HCT116 (cell line): ENCODE measurements around the gene TRAK1. TPM values are rescaled to one million over a fixed set of nuclear protein-coding genes. Genes with fewer than 3 reads are reported as not detected.

Source experiments
- ATAC-seq: fragments of 200-7000 bp; cut with Tn5 transposase; 2 replicates; pipeline ENCODE4 v1.9.1; 2020; ENCODE audit warnings: mild to moderate bottlenecking, moderate library complexity
- BruUV-seq: library from RNA; stranded (reverse); fragments of 400-500 nt; replicated peaks from 2 replicates; lab custom pipeline; 2021; lab: Mats Ljungman, UMichigan
- CTCF ChIA-PET: fragments of 300-600 bp; sonication (Branson Sonifier 250); formaldehyde crosslinking; loops from one replicate; lab custom pipeline; 2021; ENCODE audit warnings: antibody characterized with exemption; lab: Charles Lee
- POLR2A ChIA-PET: fragments of 300-600, 350-600 bp; sonication (Branson Sonifier 250); formaldehyde crosslinking; loops from one replicate; lab custom pipeline; 2021; ENCODE audit warnings: antibody characterized with exemption; lab: Charles Lee
- RAD21 ChIA-PET, 2 experiments: fragments of 300-600 bp; sonication (Branson Sonifier 250); formaldehyde crosslinking; loops; one replicate each; lab custom pipeline; 2023; ENCODE audit warnings: low total read pairs in 2 of 2; ENCODE audit not compliant: uncharacterized antibody in 2 of 2, unreplicated experiment in 2 of 2, low non-redundant PET in 1 of 2; lab: Charles Lee
- DNase-seq: peaks from one replicate; pipeline ENCODE4 v3.0.0-alpha.2; 2010; ENCODE audit warnings: low read depth, low spot score
- H2AFZ ChIP-seq: fragments of 200-600 bp; shearing (Covaris generic), sonication (generic); 2 replicates; pipeline ENCODE4 v1.6.1; 2017; ENCODE audit warnings: low read depth, mixed run types, mixed read lengths, antibody characterized with exemption, low read length; ENCODE audit not compliant: poor library complexity, severe bottlenecking
- H3K27ac ChIP-seq: 2 replicates; pipeline ENCODE4 v1.5.1; 2012; ENCODE audit warnings: low read depth, low read length
- H3K27me3 ChIP-seq: fragments of 200-600 bp; sonication (generic); 2 replicates; pipeline ENCODE4 v1.6.1; 2016; ENCODE audit warnings: mixed run types, low read length, mixed read lengths; ENCODE audit not compliant: insufficient read depth
- H3K36me3 ChIP-seq, 2 experiments: fragments of 200-500 bp in 1 of 2; fragments of 200-600 bp in 1 of 2; sonication (Bioruptor generic) in 1 of 2; sonication (generic) in 1 of 2; 2 replicates each; pipeline versions ENCODE4 v1.5.1 to v1.6.1; 2014 to 2016; ENCODE audit warnings: low read length in 2 of 2, inconsistent platforms in 1 of 2, mixed read lengths in 1 of 2, mixed run types in 1 of 2; ENCODE audit not compliant: insufficient read depth in 2 of 2, control insufficient read depth in 1 of 2
- H3K4me1 ChIP-seq, 2 experiments: fragments of 200-600 bp in 1 of 2; sonication (generic) in 1 of 2; 2 replicates each; pipeline versions ENCODE4 v1.5.1 to v1.6.1; 2012 to 2017; ENCODE audit warnings: low read length in 2 of 2, inconsistent platforms in 1 of 2, mild to moderate bottlenecking in 1 of 2, mixed read lengths in 1 of 2, mixed run types in 1 of 2, moderate library complexity in 1 of 2; ENCODE audit not compliant: insufficient read depth in 2 of 2, control insufficient read depth in 1 of 2
- H3K4me2 ChIP-seq: fragments of 200-600 bp; sonication (generic); 2 replicates; pipeline ENCODE4 v1.6.1; 2017; ENCODE audit warnings: mixed run types, low read length, mixed read lengths
- H3K4me3 ChIP-seq, 2 experiments: fragments of 200-600 bp in 1 of 2; sonication (generic) in 1 of 2; replicated peaks in 1 of 2; 2 replicates each; pipeline ENCODE4 v1.5.1; 2011 to 2016; ENCODE audit warnings: low read length in 2 of 2, control low read depth in 1 of 2, low read depth in 1 of 2, mild to moderate bottlenecking in 1 of 2, mixed read lengths in 1 of 2, mixed run types in 1 of 2
- H3K79me2 ChIP-seq: fragments of 200-600 bp; sonication (generic); 2 replicates; pipeline ENCODE4 v1.6.1; 2017; ENCODE audit warnings: mild to moderate bottlenecking, mixed run types, low read length, moderate library complexity, mixed read lengths; ENCODE audit not compliant: insufficient read depth
- H3K9ac ChIP-seq: fragments of 200-600 bp; sonication (generic); 2 replicates; pipeline ENCODE4 v1.6.1; 2016; ENCODE audit warnings: low read length, mixed read lengths
- H3K9me2 ChIP-seq: fragments of 200-600 bp; sonication (generic), shearing (Covaris generic); 2 replicates; pipeline ENCODE4 v1.6.1; 2017; ENCODE audit warnings: mixed run types, mild to moderate bottlenecking, moderate library complexity; ENCODE audit not compliant: insufficient read depth
- H3K9me3 ChIP-seq, 2 experiments: fragments of 200-500 bp in 1 of 2; fragments of 200-600 bp in 1 of 2; sonication (Bioruptor generic) in 1 of 2; sonication (generic) in 1 of 2; 2 replicates each; pipeline ENCODE4 v1.6.1; 2014 to 2017; ENCODE audit warnings: low read length in 2 of 2, mixed read lengths in 2 of 2, inconsistent platforms in 1 of 2, low read depth in 1 of 2, mild to moderate bottlenecking in 1 of 2, mixed run types in 1 of 2, moderate library complexity in 1 of 2; ENCODE audit not compliant: control insufficient read depth in 1 of 2, insufficient read depth in 1 of 2
- H4K20me1 ChIP-seq: fragments of 200-600 bp; sonication (generic), shearing (Covaris generic); 2 replicates; pipeline ENCODE4 v1.6.1; 2017; ENCODE audit warnings: mixed run types, mild to moderate bottlenecking, moderate library complexity; ENCODE audit not compliant: insufficient read depth
- ATF3 ChIP-seq: IDR thresholded peaks from 2 replicates; pipeline ENCODE4 v1.6.1; 2012
- CTCF ChIP-seq, 3 experiments: fragments of 200-600 bp in 1 of 3; sonication (generic) in 1 of 3; IDR thresholded peaks in 2 of 3; conservative IDR thresholded peaks in 1 of 3; 2 replicates each; pipeline ENCODE4 v1.5.1; 2012 to 2017; ENCODE audit warnings: low read depth in 2 of 3, low read length in 2 of 3, antibody characterized with exemption in 1 of 3, borderline replicate concordance in 1 of 3, control low read depth in 1 of 3, mild to moderate bottlenecking in 1 of 3, mixed read lengths in 1 of 3, mixed run types in 1 of 3, moderate library complexity in 1 of 3; ENCODE audit not compliant: insufficient read depth in 1 of 3
- EGR1 ChIP-seq: IDR thresholded peaks from 2 replicates; pipeline ENCODE4 v1.6.1; 2012; ENCODE audit warnings: low read depth
- ELF1 ChIP-seq: IDR thresholded peaks from 2 replicates; pipeline ENCODE4 v1.6.1; 2012; ENCODE audit warnings: low read depth, borderline replicate concordance
- JUND ChIP-seq: IDR thresholded peaks from 2 replicates; pipeline ENCODE4 v1.6.1; 2012
- MAX ChIP-seq: IDR thresholded peaks from 2 replicates; pipeline ENCODE4 v1.6.1; 2012
- POLR2A ChIP-seq: IDR thresholded peaks from 2 replicates; pipeline ENCODE4 v1.7.0; 2011; ENCODE audit warnings: borderline replicate concordance; ENCODE audit not compliant: insufficient read depth, insufficient read length; ENCODE audit errors: extremely low read depth
- SIN3A ChIP-seq: IDR thresholded peaks from 2 replicates; pipeline ENCODE4 v1.6.1; 2012; ENCODE audit warnings: low read depth
- SRF ChIP-seq: IDR thresholded peaks from 2 replicates; pipeline ENCODE4 v1.6.1; 2012; ENCODE audit warnings: low read depth
- ZFX ChIP-seq: fragments of 450-650 bp; IDR thresholded peaks from 2 replicates; pipeline ENCODE4 v1.6.1; 2017
- ZNF274 ChIP-seq: fragments of 200-500 bp; sonication (Bioruptor generic); IDR thresholded peaks from 2 replicates; pipeline ENCODE4 v1.6.1; 2014; ENCODE audit warnings: mild to moderate bottlenecking, low read depth, low read length, inconsistent platforms
- intact Hi-C: fragments of 100-400 bp; cut with micrococcal nuclease; formaldehyde crosslinking; loops from 2 replicates; pipeline ENCODE4 v1.10.0; 2022
- total RNA-seq: library from RNA; stranded (reverse); gene quantifications from one replicate; pipeline ENCODE4 v1.2.1, GENCODE V29; 2021; ENCODE audit not compliant: unreplicated experiment

The TRAK1 gene
- total RNA-seq, 1 experiment from 2014 or later: 25.9 TPM

GRCh38 chr3:42275217-42275616 is 184.1 kb downstream of the TRAK1 start:
- no peak for TF ChIP-seq ZNF274
- no peak for TF ChIP-seq ATF3
- no peak for TF ChIP-seq ZFX
- no peak for TF ChIP-seq JUND
- TF ChIP-seq MAX: no peak
- TF ChIP-seq ELF1: no peak
- TF ChIP-seq CTCF (IDR thresholded peaks at IDR 0.05 in 2 of 3, conservative IDR thresholded peaks at IDR 0.05 in 1 of 3; ENCODE audit: borderline replicate concordance in 1 of 3, insufficient read depth in 1 of 3, low read depth in 2 of 3, low read length in 2 of 3): no peak
- no peak for TF ChIP-seq SIN3A
- TF ChIP-seq SRF: no peak
- no peak for TF ChIP-seq EGR1
- TF ChIP-seq POLR2A: no peak
- H3K9me3 ChIP-seq: peaks cover 3 to 6% of the 10 kb centered on the region in 2 experiments; a peak in 1 of 4 replicates
- no peaks in the 10 kb centered on the region for H4K20me1 ChIP-seq
- no peak overlapping the region for H2AFZ ChIP-seq
- no peaks in the 10 kb centered on the region for H3K4me1 ChIP-seq
- ChIA-PET CTCF (no interaction called here), RAD21 (no interaction called here), POLR2A (no interaction called here)
- H3K9ac ChIP-seq: no peak overlapping the region
- no peak overlapping the region for H3K27ac ChIP-seq
- H3K4me3 ChIP-seq: no peak overlapping the region
- no peak overlapping the region for H3K4me2 ChIP-seq
- no peaks in the 10 kb centered on the region for H3K9me2 ChIP-seq
- H3K27me3 ChIP-seq: no peaks in the 10 kb centered on the region
- BruUV-seq: no TSS peak
- H3K36me3 ChIP-seq: no peaks in the 10 kb centered on the region
- intact Hi-C loops: no loop called here
- ATAC-seq: no peak
- no peak for DNase-seq
- H3K79me2 ChIP-seq: no peaks in the 10 kb centered on the region

Other genes starting within 250 kb of the TRAK1 start
- 6.3 TPM for gene ULK4, start 129.3 kb upstream of the TRAK1 start, total RNA-seq
- 0.32 TPM for gene CCK, start 174.8 kb downstream of the TRAK1 start, total RNA-seq